Measurements from ENCODE around the gene ASAH2B. TPM values are rescaled to one million over a fixed set of nuclear protein-coding genes. Genes with fewer than 3 reads are reported as not detected.
A peak's percentile ranks its signal among the peaks of the same experiment; 100 is the strongest.
"Not testable (repeated sequence)": the region's sequence is repeated elsewhere in the genome, so short reads cannot be mapped to it uniquely, and the experiment has no call there.

The ASAH2B gene
- total RNA-seq, result 1 to 10 TPM in 2 of 4 donors, under 1 TPM in 2; 0.42 to 1.6 (median 1.0) TPM

- Histone ChIP-seq H3K27ac (peak within 1 kb of the TSS in 3 of 4 donors; percentile 70 to 81 (median 76)), H3K4me1 (peaks cover 0 to 8% (median 2%) of the 10 kb centered on the region in 4 donors), H3K36me3 (no peaks in the 10 kb centered on the region), H3K9me3 (no peaks in the 10 kb centered on the region), H3K4me3 (peak within 1 kb of the TSS; percentile 44 to 86 (median 68)), H3K27me3 (no peaks in the 10 kb centered on the region)
- 1% methylated on average over 61 of the region's 62 CpGs for WGBS, 2 donors
- peak; percentile 51 to 56 for DNase-seq (ENCODE audit: low spot score in 2 of 2)
- TF ChIP-seq POLR2A (IDR thresholded peaks at IDR 0.05) (no peak), EP300 (IDR thresholded peaks at IDR 0.05) (no peak)
- TF ChIP-seq, protein P1, sequence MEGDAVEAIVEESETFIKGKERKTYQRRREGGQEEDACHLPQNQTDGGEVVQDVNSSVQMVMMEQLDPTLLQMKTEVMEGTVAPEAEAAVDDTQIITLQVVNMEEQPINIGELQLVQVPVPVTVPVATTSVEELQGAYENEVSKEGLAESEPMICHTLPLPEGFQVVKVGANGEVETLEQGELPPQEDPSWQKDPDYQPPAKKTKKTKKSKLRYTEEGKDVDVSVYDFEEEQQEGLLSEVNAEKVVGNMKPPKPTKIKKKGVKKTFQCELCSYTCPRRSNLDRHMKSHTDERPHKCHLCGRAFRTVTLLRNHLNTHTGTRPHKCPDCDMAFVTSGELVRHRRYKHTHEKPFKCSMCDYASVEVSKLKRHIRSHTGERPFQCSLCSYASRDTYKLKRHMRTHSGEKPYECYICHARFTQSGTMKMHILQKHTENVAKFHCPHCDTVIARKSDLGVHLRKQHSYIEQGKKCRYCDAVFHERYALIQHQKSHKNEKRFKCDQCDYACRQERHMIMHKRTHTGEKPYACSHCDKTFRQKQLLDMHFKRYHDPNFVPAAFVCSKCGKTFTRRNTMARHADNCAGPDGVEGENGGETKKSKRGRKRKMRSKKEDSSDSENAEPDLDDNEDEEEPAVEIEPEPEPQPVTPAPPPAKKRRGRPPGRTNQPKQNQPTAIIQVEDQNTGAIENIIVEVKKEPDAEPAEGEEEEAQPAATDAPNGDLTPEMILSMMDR (IDR thresholded peaks at IDR 0.05), result no peak
Measured at GRCh38 chr10:50739618-50740292, at the start of gene ASAH2B. Gene ASAH2B, plus strand, starts transcription at chr10:50739936. Its CDS starts 5,195 bp downstream, at chr10:50745131.

DNA sequence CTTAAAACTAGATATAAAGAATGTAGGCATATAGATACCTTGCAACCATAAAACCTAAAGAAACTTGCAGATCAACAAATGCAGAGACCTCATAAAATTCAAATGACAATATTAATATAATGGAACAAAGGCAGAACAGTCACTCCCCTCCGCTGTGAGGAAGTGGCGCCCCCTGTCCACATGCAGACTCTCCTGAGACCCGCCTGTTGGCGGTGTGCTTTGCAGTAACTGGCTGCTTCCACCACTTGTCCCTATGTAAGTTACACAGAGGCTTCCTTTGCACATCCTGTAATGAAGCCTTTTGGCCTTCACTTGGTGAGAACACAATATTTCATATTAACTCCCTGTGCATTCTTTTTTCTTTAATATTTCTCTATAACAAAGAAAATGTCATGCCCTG lies 41.9 kb upstream of the ASAH2B start:
- 60% methylated on average over 1 of the region's 4 CpGs; no CpG with 5 or more reads in 1 of the 2 donors for WGBS, 2 donors
- not testable (repeated sequence) for H3K27me3 ChIP-seq; H3K4me3 ChIP-seq; H3K4me1 ChIP-seq; DNase-seq (ENCODE audit: low spot score in 2 of 2); H3K27ac ChIP-seq; H3K36me3 ChIP-seq; H3K9me3 ChIP-seq

GRCh38 chr10:50701947-50702346 lies 37.8 kb upstream of the ASAH2B start:
- H3K27me3 ChIP-seq; H3K27ac ChIP-seq; H3K36me3 ChIP-seq; H3K4me1 ChIP-seq; H3K9me3 ChIP-seq; DNase-seq (ENCODE audit: low spot score in 2 of 2); H3K4me3 ChIP-seq: not testable (repeated sequence)
- 60% methylated on average over 1 of the region's 5 CpGs; no CpG with 5 or more reads in 1 of the 2 donors for WGBS, 2 donors

- not testable (repeated sequence) for H3K9me3 ChIP-seq; H3K4me3 ChIP-seq; DNase-seq (ENCODE audit: low spot score in 2 of 2); H3K27ac ChIP-seq; H3K36me3 ChIP-seq; H3K4me1 ChIP-seq; H3K27me3 ChIP-seq
- 88% methylated on average over 6 of the region's 7 CpGs; no CpG with 5 or more reads in 1 of the 2 donors for WGBS, 2 donors
Measured at GRCh38 chr10:50702997-50703396, 36.7 kb upstream of the ASAH2B start.

DNA sequence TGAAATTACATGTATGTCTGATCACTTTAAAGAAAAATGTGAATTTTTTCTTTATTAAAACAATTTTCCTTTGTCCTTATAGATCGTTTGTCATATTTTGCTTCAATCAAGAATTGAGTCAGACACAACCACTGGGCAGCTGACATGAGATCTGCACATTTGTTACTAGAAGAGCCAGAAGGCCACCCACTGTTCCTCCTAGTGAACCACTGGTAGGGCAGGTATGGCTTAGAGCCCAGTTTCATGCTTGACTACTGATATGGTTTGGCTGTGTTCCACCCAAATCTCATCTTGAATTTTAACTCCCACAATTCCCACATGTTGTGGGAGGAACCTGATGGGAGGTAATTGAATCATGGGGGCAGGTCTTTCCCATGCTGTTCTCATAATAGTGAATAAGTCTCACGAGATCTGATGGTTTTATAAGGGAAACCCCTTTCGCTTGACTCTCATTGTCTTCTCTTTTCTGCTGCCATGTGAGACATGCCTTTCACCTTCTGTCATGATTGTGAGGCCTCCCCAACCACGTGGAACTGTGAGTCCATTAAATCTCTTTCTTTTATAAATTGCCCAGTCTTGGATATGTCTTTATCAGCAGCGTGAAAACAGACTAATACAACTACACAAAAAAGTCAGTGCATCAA lies 35.2 kb upstream of the ASAH2B start:
- DNase-seq (ENCODE audit: low spot score in 2 of 2); H3K4me3 ChIP-seq; H3K27me3 ChIP-seq; H3K4me1 ChIP-seq; H3K36me3 ChIP-seq; H3K9me3 ChIP-seq; H3K27ac ChIP-seq: not testable (repeated sequence)
- WGBS, 2 donors, result 56 to 60% methylated on average over 4 of the region's 5 CpGs

- not testable (repeated sequence) for H3K9me3 ChIP-seq; H3K27me3 ChIP-seq; H3K36me3 ChIP-seq; H3K4me3 ChIP-seq; H3K4me1 ChIP-seq; H3K27ac ChIP-seq; DNase-seq (ENCODE audit: low spot score in 2 of 2)
- 76 to 78% methylated on average over 1 of the region's 1 CpG for WGBS, 2 donors
Measured at GRCh38 chr10:50706006-50706405, 33.7 kb upstream of the ASAH2B start.

GRCh38 chr10:50710241-50710640 lies 29.5 kb upstream of the ASAH2B start:
- not testable (repeated sequence) for H3K27ac ChIP-seq; DNase-seq (ENCODE audit: low spot score in 2 of 2)
- WGBS, 2 donors, result 84 to 92% methylated on average over 10 to 11 of the region's 13 CpGs

DNA sequence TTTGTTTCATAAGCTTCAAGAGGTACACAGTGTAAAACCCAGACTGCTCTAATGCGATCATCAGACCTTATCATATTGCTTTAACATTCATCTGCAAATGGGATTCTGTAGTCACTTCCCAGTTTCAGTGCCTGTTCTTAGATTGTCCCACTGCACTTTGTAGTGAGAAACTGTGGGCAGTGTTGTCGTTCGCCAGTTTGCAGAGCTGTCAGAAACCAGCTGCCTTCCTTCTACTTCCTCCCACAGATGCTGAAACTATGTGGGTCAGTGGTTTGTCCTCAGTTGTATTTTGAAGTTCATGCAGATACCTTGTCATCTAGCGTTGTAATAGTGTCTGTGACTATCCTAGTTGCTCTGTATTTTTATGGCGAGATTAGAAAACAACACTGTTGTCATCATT lies 15.9 kb upstream of the ASAH2B start:
- not testable (repeated sequence) for H3K36me3 ChIP-seq; H3K27me3 ChIP-seq; H3K9me3 ChIP-seq; DNase-seq (ENCODE audit: low spot score in 2 of 2); H3K4me3 ChIP-seq; H3K27ac ChIP-seq; H3K4me1 ChIP-seq
- 62 to 70% methylated on average over 5 of the region's 5 CpGs for WGBS, 2 donors

More at GRCh38 chr10:50710241-50710640, 29.5 kb upstream of the ASAH2B start:
- H3K27me3 ChIP-seq, H3K9me3 ChIP-seq, H3K4me1 ChIP-seq, H3K36me3 ChIP-seq, H3K4me3 ChIP-seq: not testable (repeated sequence)

GRCh38 chr10:50728112-50728511 lies 11.6 kb upstream of the ASAH2B start:
- WGBS, 2 donors, result 86 to 97% methylated on average over 2 of the region's 2 CpGs
- H3K27me3 ChIP-seq; H3K27ac ChIP-seq; DNase-seq (ENCODE audit: low spot score in 2 of 2); H3K9me3 ChIP-seq; H3K36me3 ChIP-seq; H3K4me3 ChIP-seq; H3K4me1 ChIP-seq: not testable (repeated sequence)

GRCh38 chr10:50738987-50739617 lies 634 bp upstream of the ASAH2B start:
- not testable (repeated sequence) for DNase-seq (ENCODE audit: low spot score in 2 of 2); H3K27me3 ChIP-seq; H3K9me3 ChIP-seq; H3K4me1 ChIP-seq; H3K36me3 ChIP-seq
- peak overlapping the region; percentile 44 to 86 (median 68) for H3K4me3 ChIP-seq
- 74 to 75% methylated on average over 22 of the region's 23 CpGs for WGBS, 2 donors
- peak overlapping the region in 3 of 4 donors; percentile 70 to 81 (median 76) for H3K27ac ChIP-seq

Measured in tibial nerve (tissue), 4 donors.